A549 treated with ZK216348 at 1 μM for 4 hours (cell line): ENCODE data around the gene SLC22A1. TPM values are rescaled to one million over a fixed set of nuclear protein-coding genes. Genes with fewer than 3 reads are reported as not detected.

Source experiments
- total RNA-seq: library from RNA; stranded (reverse); fragments of 200-300 nt; extraction: Qiagen RNA extraction; gene quantifications from 5 replicates; pipeline ENCODE4 v1.2.3, GENCODE V29; 2022; ENCODE audit warnings: low read depth

Gene SLC22A1
- total RNA-seq: 1.7 to 3.4 TPM (median 2.2 TPM) in 5 replicates

DNA sequence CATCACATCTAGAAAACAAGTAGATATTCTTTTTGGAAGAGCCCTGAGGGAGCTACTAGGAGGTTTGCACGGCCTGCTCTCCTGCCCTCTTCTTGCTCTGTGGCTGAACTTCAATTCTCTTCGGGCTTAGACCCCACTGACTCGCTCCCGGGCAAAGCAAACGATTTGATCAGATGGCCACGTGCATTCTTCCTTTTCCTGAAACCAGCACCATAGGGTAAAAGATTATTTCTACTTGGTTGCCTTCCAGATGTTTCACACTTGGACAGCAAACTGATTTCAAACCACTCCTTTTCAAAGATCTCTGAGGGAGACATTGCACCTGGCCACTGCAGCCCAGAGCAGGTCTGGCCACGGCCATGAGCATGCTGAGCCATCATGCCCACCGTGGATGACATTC is at the start of gene SLC22A1:
TSS of gene SLC22A1 (plus strand) at position 258 of the 400 bp plus-strand sequence. CDS start at position 379, 121 bp downstream.

Other genes starting within 250 kb of the SLC22A1 start
- gene MAS1, start 230.8 kb upstream of the SLC22A1 start, total RNA-seq: not detected in 5 replicates
- 27.9 to 34.1 TPM (median 30.2 TPM) in 5 replicates for gene IGF2R, start 152.7 kb upstream of the SLC22A1 start, total RNA-seq
- gene SLC22A2, start 137.0 kb downstream of the SLC22A1 start, total RNA-seq: 0.25 to 0.34 TPM in 2 of 5 replicates, not detected in the others
- gene SLC22A3, start 226.6 kb downstream of the SLC22A1 start, total RNA-seq: 33.9 to 44.9 TPM (median 40.5 TPM) in 5 replicates